NOMO-1 treated with DMSO at 0.1 percent for 48 hours (cell line): ENCODE data around the gene PRKAR2B.
A peak's percentile ranks its signal among the peaks of the same experiment; 100 is the strongest.
"Not testable (repeated sequence)": the region's sequence is repeated elsewhere in the genome, so short reads cannot be mapped to it uniquely, and the experiment has no call there.

Experiments
- DNase-seq: peaks from one replicate; lab custom pipeline; 2025; ENCODE audit not compliant: unreplicated experiment; lab: John Stamatoyannopoulos, UW

PRKAR2B gene

GRCh38 chr7:107047902-107048782 lies 3.6 kb downstream of the PRKAR2B start:
- DNase-seq: no peak

- DNase-seq: no peak
Measured at GRCh38 chr7:107048783-107049418, 4.4 kb downstream of the PRKAR2B start.

GRCh38 chr7:107049480-107049879 lies 5.0 kb downstream of the PRKAR2B start:
- no peak for DNase-seq

- DNase-seq: no peak
Measured at GRCh38 chr7:107049971-107050532, 5.5 kb downstream of the PRKAR2B start.

DNA sequence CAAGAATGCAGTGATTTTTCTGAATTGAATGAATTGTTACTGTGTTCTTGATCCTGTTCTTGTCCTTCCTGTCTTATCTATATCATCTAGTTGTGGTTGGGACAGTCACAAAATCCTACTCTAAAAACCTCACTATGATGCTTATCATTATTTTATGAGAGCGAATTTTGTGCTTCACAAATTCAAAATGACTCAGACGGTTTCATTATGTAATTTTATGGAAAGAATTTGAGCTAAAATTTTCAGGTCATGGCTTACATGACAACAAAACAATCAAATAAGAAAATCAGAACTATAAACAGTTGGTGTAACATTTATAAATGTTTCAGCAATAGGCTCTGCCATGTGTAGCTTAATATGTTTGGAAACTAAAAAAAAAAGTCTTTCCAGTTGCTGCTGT lies 6.9 kb downstream of the PRKAR2B start:
- no peak for DNase-seq

DNA sequence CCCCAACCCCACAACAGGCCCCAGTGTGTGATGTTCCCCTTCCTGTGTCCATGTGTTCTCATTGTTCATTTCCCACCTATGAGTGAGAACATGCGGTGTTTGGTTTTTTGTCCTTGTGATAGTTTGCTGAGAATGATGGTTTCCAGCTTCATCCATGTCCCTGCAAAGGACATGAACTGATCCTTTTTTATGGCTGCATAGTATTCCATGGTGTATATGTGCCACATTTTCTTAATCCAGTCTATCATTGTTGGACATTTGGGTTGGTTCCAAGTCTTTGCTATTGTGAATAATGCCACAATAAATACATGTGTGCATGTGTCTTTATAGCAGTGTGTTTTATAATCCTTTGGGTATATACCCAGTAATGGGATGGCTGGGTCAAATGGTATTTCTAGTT lies 10.5 kb downstream of the PRKAR2B start:
- DNase-seq: not testable (repeated sequence)

DNA sequence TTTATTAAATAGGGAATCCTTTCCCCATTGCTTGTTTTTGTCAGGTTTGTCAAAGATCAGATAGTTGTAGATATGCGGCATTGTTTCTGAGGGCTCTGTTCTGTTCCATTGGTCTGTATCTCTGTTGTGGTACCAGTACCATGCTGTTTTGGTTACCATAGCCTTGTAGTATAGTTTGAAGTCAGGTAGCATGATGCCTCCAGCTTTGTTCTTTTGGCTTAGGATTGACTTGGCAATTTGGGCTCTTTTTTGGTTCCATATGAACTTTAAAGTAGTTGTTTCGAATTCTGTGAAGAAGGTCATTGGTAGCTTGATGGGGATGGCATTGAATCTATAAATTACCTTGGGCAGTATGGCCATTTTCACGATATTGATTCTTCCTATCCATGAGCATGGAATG lies 11.6 kb downstream of the PRKAR2B start:
- not testable (repeated sequence) for DNase-seq

- DNase-seq: no peak
Measured at GRCh38 chr7:107056728-107057473, 12.4 kb downstream of the PRKAR2B start.

GRCh38 chr7:107057474-107057833 lies 12.9 kb downstream of the PRKAR2B start:
- no peak for DNase-seq

GRCh38 chr7:107059468-107059867 lies 15.0 kb downstream of the PRKAR2B start:
- DNase-seq: no peak

DNA sequence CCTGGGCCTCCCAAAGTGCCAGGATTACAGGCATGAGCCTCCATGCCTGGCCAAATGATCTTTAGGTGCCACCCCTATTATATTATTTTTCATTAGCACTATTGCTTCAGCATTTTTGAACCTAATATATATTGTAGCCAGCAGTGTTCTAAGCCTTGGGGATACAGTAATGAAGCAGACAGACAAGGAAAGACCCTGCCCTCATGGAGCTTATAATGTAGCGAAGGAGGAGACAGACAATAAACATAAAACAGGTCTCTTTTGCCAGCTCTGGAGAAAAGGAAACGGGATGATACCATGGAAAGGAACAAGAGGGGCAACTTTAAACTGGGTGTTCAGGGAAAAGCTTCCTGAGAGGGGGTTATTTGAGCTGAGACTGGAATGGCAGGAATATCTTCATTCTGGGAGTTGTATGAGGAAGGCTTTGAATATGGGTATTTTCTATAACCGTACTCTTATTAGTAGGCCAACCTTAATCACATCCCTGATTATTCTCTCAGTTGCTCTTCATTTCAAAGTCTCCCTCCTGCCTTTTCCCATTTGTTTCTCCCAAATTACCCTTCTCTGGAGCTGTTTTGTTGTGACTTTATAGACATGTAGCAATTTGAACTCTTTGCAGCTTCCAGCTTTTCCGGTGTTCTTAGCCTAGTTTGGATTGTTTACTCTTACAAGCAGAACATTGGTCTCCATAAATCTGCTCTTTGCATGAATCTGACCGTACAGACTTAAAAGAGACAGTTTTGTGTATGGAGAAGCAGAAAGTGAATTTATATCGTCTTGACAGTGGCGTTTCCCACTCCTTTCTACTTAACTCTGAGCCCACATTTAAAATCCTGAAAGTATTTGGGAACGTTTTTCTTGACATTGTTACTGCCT lies 19.0 kb downstream of the PRKAR2B start:
- DNase-seq: no peak

GRCh38 chr7:107064255-107064654 lies 19.8 kb downstream of the PRKAR2B start:
- DNase-seq: no peak

DNA sequence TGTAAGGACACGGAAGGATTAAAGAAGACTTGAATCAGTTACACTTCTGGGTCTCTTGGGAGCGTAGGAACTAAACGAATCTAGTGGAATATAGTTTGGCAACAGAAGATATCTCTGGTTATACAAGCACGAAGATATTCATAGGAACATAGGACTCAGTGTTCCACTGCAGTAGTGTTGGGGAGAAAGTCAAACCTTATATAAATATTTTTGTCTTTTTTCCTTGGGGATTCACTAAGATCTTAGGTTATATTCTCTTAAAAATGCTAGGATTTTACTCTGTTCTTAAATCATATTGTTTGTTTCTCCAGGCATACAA lies 21.4 kb downstream of the PRKAR2B start:
- no peak for DNase-seq

- peak; percentile 6 for DNase-seq
Measured at GRCh38 chr7:107068156-107068555, 23.7 kb downstream of the PRKAR2B start.

- DNase-seq: peak; percentile 91
Measured at GRCh38 chr7:107069457-107069856, 25.0 kb downstream of the PRKAR2B start.

- DNase-seq: no peak
Measured at GRCh38 chr7:107070710-107071109, 26.2 kb downstream of the PRKAR2B start.

DNA sequence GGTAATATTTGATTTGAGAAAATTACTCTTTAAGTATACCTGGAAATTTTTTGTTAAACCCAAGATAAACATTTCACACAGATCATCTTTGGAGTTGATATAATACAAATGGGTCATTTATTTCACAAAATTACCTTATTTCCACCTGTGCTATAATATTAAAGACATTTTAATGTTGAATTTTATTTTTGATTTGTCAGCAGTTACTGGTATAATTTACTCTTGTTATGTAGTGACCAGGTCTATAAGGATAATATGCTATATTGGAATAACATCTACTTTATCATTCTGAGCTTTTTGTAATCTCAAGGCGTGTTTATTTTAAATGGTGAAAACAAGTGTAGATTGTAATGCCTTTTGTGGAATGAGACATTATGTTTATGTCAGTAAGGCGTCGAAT lies 26.6 kb downstream of the PRKAR2B start:
- no peak for DNase-seq

DNA sequence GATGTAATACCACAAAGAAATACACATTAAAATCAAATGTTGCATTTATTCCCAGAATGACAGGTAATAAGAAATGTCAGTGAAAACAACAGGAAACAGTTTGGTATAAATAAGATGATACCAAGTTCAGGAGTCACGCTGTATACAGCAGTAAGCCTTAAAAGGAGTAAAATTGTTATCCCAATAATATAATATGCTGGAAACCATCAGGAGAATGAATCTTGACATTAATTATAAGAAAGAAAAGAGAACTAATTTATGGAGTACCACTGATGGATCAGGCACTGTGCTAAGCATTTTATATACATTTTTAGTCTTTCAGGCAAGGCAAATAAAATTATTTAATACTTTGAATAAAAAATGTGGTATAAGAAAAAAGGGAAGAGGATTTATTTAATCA lies 27.6 kb downstream of the PRKAR2B start:
- no peak for DNase-seq

DNA sequence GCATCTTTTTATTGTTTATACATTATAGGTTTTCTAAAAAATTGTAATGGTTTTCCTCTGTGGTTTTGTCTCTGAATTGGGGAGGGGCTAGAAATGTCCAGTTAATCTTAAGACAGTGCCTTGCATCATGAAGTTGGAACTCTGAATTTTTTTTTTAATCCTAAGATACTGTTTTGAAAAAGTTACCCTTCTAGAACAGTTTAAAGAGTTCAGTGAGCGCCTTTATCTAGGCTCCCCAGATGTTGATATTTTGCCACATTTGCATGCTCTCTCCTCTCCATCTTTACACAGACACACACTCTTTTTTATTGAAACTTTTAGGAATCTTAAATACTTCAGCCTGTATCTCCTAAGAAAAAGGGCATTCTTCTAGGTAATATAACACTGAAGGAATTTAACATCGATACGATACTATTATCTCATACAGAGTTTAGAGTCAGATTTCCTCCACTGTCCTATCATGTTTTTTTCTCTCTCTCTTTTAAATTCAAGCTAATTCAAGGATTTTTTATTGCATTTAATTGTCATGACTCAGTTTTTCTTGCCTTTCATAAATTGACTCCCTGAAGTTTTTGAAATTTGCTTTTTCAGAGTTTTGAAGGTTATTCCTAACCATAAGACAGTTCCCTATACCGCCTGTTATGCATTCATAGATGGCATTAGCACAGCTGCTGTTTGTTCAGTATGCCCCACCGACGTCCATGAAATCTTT lies 31.5 kb downstream of the PRKAR2B start:
- no peak for DNase-seq
